ENCODE results near the gene TAB2. TPM values are rescaled to one million over a fixed set of nuclear protein-coding genes. Genes with fewer than 3 reads are reported as not detected.

Gene TAB2
- total RNA-seq, 1 donor from 2014 or later: 45.1 TPM

- Mint-ChIP-seq H3K36me3 (ENCODE audit: low read depth) (peaks cover 5% of the 10 kb centered on the region), H3K9me3 (no peaks in the 10 kb centered on the region), H3K27me3 (ENCODE audit: low read depth) (no peaks in the 10 kb centered on the region), H3K4me3 (no peak overlapping the region), H3K4me1 (no peaks in the 10 kb centered on the region), H3K27ac (ENCODE audit: unreplicated experiment) (no peak overlapping the region)
- TF ChIP-seq CTCF (conservative IDR thresholded peaks at IDR 0.05): no peak
- DNase-seq (ENCODE audit: low read depth, low spot score): no peak
Observed at GRCh38 chr6:149372062-149372461, 54.5 kb downstream of the TAB2 start.

- no peak for DNase-seq (ENCODE audit: low read depth, low spot score)
- H3K4me1 Mint-ChIP-seq: no peaks in the 10 kb centered on the region
- no peaks in the 10 kb centered on the region for H3K27me3 Mint-ChIP-seq (ENCODE audit: low read depth)
- no peak for TF ChIP-seq CTCF (conservative IDR thresholded peaks at IDR 0.05)
- H3K9me3 Mint-ChIP-seq: no peaks in the 10 kb centered on the region
- no peak overlapping the region for H3K27ac Mint-ChIP-seq (ENCODE audit: unreplicated experiment)
- H3K36me3 Mint-ChIP-seq (ENCODE audit: low read depth): peaks cover 11% of the 10 kb centered on the region
- no peak overlapping the region for H3K4me3 Mint-ChIP-seq
Observed at GRCh38 chr6:149373511-149373910, 56.0 kb downstream of the TAB2 start.

- TF ChIP-seq CTCF (conservative IDR thresholded peaks at IDR 0.05): no peak
- Mint-ChIP-seq H3K9me3 (no peaks in the 10 kb centered on the region), H3K27ac (ENCODE audit: unreplicated experiment) (no peak overlapping the region), H3K4me1 (no peaks in the 10 kb centered on the region), H3K4me3 (no peak overlapping the region), H3K36me3 (ENCODE audit: low read depth) (peaks cover 30% of the 10 kb centered on the region), H3K27me3 (ENCODE audit: low read depth) (no peaks in the 10 kb centered on the region)
- DNase-seq (ENCODE audit: low read depth, low spot score): no peak
Observed at GRCh38 chr6:149379977-149380376, 62.5 kb downstream of the TAB2 start.

GRCh38 chr6:149380523-149380922, 63.0 kb downstream of the TAB2 start:
- Mint-ChIP-seq H3K36me3 (ENCODE audit: low read depth) (peaks cover 30% of the 10 kb centered on the region), H3K4me1 (no peaks in the 10 kb centered on the region), H3K4me3 (no peak overlapping the region), H3K27me3 (ENCODE audit: low read depth) (no peaks in the 10 kb centered on the region), H3K9me3 (no peaks in the 10 kb centered on the region), H3K27ac (ENCODE audit: unreplicated experiment) (no peak overlapping the region)
- no peak for DNase-seq (ENCODE audit: low read depth, low spot score)
- no peak for TF ChIP-seq CTCF (conservative IDR thresholded peaks at IDR 0.05)

GRCh38 chr6:149383371-149383770, 65.9 kb downstream of the TAB2 start:
- Mint-ChIP-seq H3K9me3 (peaks cover 2% of the 10 kb centered on the region), H3K27me3 (ENCODE audit: low read depth) (no peaks in the 10 kb centered on the region), H3K36me3 (ENCODE audit: low read depth) (peaks cover 37% of the 10 kb centered on the region), H3K4me1 (no peaks in the 10 kb centered on the region), H3K4me3 (no peak overlapping the region), H3K27ac (ENCODE audit: unreplicated experiment) (no peak overlapping the region)
- TF ChIP-seq CTCF (conservative IDR thresholded peaks at IDR 0.05): no peak
- DNase-seq (ENCODE audit: low read depth, low spot score): no peak

- no peak for TF ChIP-seq CTCF (conservative IDR thresholded peaks at IDR 0.05)
- H3K36me3 Mint-ChIP-seq (ENCODE audit: low read depth): peaks cover 27% of the 10 kb centered on the region
- no peak overlapping the region for H3K4me3 Mint-ChIP-seq
- H3K27ac Mint-ChIP-seq (ENCODE audit: unreplicated experiment): no peak overlapping the region
- DNase-seq (ENCODE audit: low read depth, low spot score): no peak
- no peaks in the 10 kb centered on the region for H3K4me1 Mint-ChIP-seq
- H3K9me3 Mint-ChIP-seq: peaks cover 2% of the 10 kb centered on the region
- H3K27me3 Mint-ChIP-seq (ENCODE audit: low read depth): no peaks in the 10 kb centered on the region
Observed at GRCh38 chr6:149384464-149384863, 67.0 kb downstream of the TAB2 start.

Data from neural crest cell (in vitro differentiated cells).